HL-60/S4 treated with phorbol 12-myristate 13-acetate at 8.2 ng/mL for 4 days and 3 days (cell line): ENCODE data around the gene CLCN1.

ENCODE experiments used
- in situ Hi-C: fragments of 300-500 bp; cut with MboI; formaldehyde crosslinking; loops from 2 replicates; pipeline ENCODE4 v1.15.0; 2022; ENCODE audit warnings: low sequenced_read_pairs

The CLCN1 gene

GRCh38 chr7:143395187-143396149, 79.6 kb downstream of the CLCN1 start:
- in situ Hi-C loops, result no loop called here

- in situ Hi-C loops, result no loop called here
These were observed 80.3 kb downstream of the CLCN1 start for GRCh38 chr7:143396182-143396581.

GRCh38 chr7:143396625-143397556, 81.0 kb downstream of the CLCN1 start:
- in situ Hi-C loops, result no loop called here

- in situ Hi-C loops, result no loop called here
These were observed 82.0 kb downstream of the CLCN1 start for GRCh38 chr7:143397710-143398530.

- in situ Hi-C loops, result no loop called here
These were observed 82.7 kb downstream of the CLCN1 start for GRCh38 chr7:143398616-143399015.

GRCh38 chr7:143399151-143399550, 83.2 kb downstream of the CLCN1 start:
- in situ Hi-C loops, result no loop called here

- in situ Hi-C loops, result loop anchor here (25.0 kb wide), 1 partner anchor 387 kb away; no protein-coding TSS in a partner anchor
These were observed 83.7 kb downstream of the CLCN1 start for GRCh38 chr7:143399642-143400041.

GRCh38 chr7:143401265-143401664, 85.4 kb downstream of the CLCN1 start:
- in situ Hi-C loops, result loop anchor here (25.0 kb wide), 1 partner anchor 389 kb away; no protein-coding TSS in a partner anchor
